ENCODE data around the gene MAGI1.
A peak's percentile ranks its signal among the peaks of the same experiment; 100 is the strongest.

The MAGI1 gene

DNA sequence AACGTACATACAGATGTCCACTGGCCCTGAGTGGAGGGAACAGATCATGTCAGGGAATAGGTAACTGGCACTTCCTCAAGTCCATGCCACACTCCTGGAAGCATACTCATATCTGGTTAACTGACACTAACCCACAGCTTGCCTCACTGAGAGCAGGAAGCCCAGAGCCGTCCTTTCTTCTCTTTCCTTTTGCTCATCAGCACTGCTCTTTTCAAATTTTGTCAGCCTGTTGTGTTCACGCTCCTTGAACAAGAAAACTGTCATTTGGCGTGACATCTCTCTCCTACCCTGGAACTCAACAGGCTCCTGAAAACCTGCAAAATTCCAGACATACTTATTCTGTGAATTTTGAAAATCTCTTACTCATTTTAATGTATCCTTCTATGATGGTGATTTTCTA lies 360.2 kb downstream of the MAGI1 start:
- no peak for ATAC-seq (replicated peaks)
- Mint-ChIP-seq H3K4me1 (no peaks in the 10 kb centered on the region), H3K9me3 (peaks cover 0 to 2% of the 10 kb centered on the region in 2 donors), H3K36me3 (no peaks in the 10 kb centered on the region), H3K4me3 (no peak overlapping the region), H3K27me3 (no peaks in the 10 kb centered on the region), H3K27ac (no peak overlapping the region)
- DNase-seq = no peak

DNA sequence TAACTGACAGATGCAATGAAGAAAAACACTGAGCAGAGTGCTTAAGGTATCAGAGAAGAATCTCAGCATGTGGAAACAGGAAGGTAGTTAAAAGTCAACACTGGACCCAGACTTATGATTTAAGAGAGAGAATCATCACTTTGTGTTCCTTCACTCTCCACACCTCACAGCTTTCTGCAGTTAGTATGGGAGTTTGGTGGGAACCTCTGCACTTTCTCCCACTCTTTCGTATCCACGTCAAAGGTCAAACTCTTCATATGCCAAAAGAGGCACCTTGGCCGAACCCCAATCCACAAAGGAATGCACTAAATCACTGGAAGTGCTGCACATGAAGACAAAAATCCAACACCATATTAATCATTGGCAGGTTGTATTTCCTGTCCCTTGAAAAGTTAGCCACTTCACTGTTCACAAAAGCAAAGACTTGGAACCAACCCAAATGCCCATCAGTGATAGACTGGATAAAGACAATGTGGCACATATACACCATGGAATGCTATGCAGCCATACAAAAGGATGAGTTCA lies 361.2 kb downstream of the MAGI1 start:
- H3K9me3 Mint-ChIP-seq = no peaks in the 10 kb centered on the region
- DNase-seq (no peak), ATAC-seq (replicated peaks) (no peak)
- H3K4me1 Mint-ChIP-seq = no peaks in the 10 kb centered on the region
- no peak overlapping the region for H3K27ac Mint-ChIP-seq
- no peaks in the 10 kb centered on the region for H3K36me3 Mint-ChIP-seq
- H3K4me3 Mint-ChIP-seq = no peak overlapping the region
- H3K27me3 Mint-ChIP-seq = no peaks in the 10 kb centered on the region

DNA sequence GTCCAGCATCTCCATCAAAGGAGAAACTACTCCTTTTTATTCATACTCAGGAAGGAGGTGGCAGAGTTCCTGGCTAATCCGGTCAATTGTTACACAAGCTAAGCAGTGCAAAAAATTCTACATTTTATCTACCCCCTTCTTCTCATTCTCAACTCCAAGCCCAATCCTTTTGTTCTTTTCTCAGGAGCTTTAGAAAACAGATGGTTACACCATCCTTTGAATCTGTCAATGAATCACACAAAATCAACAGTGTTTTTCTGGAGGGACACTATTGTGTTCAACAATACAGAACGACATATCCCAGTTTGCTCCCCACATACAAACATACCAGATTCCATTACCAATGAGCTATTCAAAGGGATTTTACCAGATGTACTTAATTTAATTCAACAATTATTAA lies 362.1 kb downstream of the MAGI1 start:
- H3K36me3 Mint-ChIP-seq = no peaks in the 10 kb centered on the region
- no peaks in the 10 kb centered on the region for H3K27me3 Mint-ChIP-seq
- DNase-seq (no peak), ATAC-seq (replicated peaks) (no peak)
- H3K4me3 Mint-ChIP-seq = no peak overlapping the region
- no peaks in the 10 kb centered on the region for H3K9me3 Mint-ChIP-seq
- no peak overlapping the region for H3K27ac Mint-ChIP-seq
- H3K4me1 Mint-ChIP-seq = no peaks in the 10 kb centered on the region

DNA sequence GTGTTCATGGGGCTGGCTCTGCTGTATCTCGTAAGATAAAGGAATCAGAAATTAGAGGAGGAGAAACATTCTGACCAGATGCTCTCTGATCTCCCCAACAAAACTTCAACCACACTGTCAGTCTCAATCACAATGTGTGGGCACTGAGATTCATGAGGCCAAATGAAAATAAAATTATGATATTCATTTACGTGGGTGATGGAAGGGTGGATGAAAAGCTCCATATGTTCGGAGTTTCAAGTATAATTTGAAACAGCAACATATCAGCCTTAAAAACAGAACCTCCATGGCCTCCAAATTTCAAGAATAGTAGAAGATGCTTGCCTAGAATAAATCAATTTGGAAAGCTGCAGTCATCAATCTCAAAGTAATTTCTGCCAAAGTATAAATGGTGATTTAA lies 363.7 kb downstream of the MAGI1 start:
- Mint-ChIP-seq H3K36me3 (no peaks in the 10 kb centered on the region), H3K27me3 (no peaks in the 10 kb centered on the region), H3K4me1 (no peaks in the 10 kb centered on the region), H3K27ac (no peak overlapping the region), H3K9me3 (no peaks in the 10 kb centered on the region), H3K4me3 (no peak overlapping the region)
- no peak for DNase-seq
- ATAC-seq (replicated peaks) = no peak

DNA sequence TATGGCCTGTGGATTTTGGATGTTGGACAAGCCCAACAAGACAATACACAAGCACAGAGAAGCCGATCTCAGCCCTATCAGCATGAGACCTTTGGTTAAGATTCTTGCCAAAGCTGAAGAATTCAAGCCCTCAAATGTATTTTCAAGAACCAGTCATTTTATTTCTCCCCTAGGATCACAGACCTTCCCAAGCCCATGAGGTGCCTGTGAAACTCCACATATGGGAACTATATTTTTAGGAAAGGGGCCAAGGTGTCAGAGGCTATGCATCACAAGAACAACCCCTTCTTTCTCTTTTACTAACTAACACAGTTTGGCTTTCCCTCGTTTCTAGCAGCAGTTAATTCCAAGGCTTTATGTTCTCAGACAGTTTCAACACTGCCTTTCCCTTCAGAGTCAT lies 364.5 kb downstream of the MAGI1 start:
- no peaks in the 10 kb centered on the region for H3K36me3 Mint-ChIP-seq
- H3K9me3 Mint-ChIP-seq = no peaks in the 10 kb centered on the region
- DNase-seq (no peak), ATAC-seq (replicated peaks) (no peak)
- H3K4me1 Mint-ChIP-seq = no peaks in the 10 kb centered on the region
- no peak overlapping the region for H3K27ac Mint-ChIP-seq
- no peaks in the 10 kb centered on the region for H3K27me3 Mint-ChIP-seq
- no peak overlapping the region for H3K4me3 Mint-ChIP-seq

DNA sequence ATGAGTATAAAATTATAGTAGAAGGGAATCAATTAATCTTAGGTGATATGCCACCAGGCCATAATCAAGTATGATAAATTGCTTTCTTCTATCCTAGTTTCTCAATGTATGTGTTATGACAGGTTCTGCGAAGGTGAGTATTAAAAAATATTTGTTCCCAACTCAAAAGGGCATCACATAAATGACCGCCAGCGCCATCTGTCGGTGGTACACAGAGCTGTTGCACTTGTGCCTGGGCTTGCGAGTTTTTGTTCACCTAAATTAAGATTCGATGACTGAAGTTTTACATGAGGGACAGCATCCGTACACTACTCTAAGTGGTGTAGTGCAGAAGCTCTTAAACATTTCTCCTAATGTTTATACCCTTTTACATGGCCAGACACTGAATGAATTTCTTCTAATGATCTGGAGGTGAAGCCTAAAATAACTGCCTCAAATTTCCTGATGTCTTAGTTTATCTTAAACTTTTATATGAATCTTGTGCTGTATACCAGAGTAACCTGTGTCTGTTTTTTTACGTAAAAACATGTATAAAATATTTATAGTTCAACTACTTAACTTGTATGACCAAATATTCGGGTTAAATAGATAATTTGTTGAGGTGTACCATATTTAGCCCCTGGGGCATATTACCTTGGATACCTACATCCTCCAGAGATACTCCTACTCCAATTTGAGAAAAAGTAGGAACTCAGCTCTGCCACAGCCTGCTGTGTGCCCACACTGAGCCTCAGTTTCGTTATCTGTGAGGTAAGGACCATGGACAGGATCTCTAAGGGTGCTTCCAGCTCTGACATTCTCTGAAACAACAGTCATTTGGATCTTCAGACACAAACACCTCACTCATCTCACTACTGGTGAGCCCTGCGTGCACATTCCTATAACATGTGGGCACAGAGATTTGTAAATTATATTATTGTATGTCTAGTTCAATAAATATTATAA lies 365.6 kb downstream of the MAGI1 start:
- Mint-ChIP-seq H3K36me3 (no peaks in the 10 kb centered on the region), H3K27ac (no peak overlapping the region), H3K9me3 (no peaks in the 10 kb centered on the region), H3K4me3 (no peak overlapping the region), H3K4me1 (no peaks in the 10 kb centered on the region), H3K27me3 (no peaks in the 10 kb centered on the region)
- no peak for ATAC-seq (replicated peaks)
- peak; percentile 1 for DNase-seq

DNA sequence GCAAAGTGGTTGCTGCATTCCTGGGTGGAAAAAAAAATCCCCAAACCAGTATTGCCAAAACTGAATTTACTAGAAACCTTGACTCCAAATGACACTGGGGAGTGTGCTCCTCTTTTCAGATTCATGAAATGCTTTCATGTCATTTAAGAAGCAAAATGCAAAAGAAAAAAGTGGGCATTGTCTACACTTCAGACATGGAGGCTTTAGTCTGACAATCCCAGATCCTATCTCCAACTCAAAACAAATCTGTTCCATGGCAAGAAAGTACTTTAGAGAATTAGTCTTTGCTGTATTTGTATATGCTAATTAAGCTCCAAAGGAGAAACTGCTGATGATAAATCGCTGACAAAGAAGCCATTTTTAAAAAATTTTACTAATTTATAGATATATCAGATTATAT lies 366.7 kb downstream of the MAGI1 start:
- H3K9me3 Mint-ChIP-seq = no peaks in the 10 kb centered on the region
- H3K36me3 Mint-ChIP-seq = no peaks in the 10 kb centered on the region
- no peaks in the 10 kb centered on the region for H3K27me3 Mint-ChIP-seq
- no peaks in the 10 kb centered on the region for H3K4me1 Mint-ChIP-seq
- no peak overlapping the region for H3K4me3 Mint-ChIP-seq
- H3K27ac Mint-ChIP-seq = no peak overlapping the region
- DNase-seq (no peak), ATAC-seq (replicated peaks) (no peak)

DNA sequence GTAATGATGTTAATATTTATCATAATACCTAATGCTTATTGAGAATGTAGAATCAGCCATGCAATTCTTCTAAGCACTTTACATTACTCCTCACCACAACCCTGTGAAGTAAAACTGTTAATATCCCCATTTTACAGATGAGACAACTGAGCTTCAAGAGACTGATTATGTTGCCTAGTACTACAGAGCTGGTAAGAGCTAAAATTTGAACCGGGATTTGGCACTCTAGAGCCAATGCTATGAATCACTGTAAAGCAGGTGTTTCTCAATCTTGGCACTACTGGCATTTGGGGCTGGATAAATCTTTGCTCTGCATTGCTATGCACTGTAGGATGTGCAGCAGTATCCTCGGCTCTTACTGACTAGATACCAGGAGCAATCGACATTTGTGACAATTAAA lies 367.7 kb downstream of the MAGI1 start:
- Mint-ChIP-seq H3K27ac (no peak overlapping the region), H3K4me3 (no peak overlapping the region), H3K27me3 (no peaks in the 10 kb centered on the region), H3K4me1 (no peaks in the 10 kb centered on the region), H3K9me3 (no peaks in the 10 kb centered on the region), H3K36me3 (no peaks in the 10 kb centered on the region)
- ATAC-seq (replicated peaks) (no peak), DNase-seq (no peak)

DNA sequence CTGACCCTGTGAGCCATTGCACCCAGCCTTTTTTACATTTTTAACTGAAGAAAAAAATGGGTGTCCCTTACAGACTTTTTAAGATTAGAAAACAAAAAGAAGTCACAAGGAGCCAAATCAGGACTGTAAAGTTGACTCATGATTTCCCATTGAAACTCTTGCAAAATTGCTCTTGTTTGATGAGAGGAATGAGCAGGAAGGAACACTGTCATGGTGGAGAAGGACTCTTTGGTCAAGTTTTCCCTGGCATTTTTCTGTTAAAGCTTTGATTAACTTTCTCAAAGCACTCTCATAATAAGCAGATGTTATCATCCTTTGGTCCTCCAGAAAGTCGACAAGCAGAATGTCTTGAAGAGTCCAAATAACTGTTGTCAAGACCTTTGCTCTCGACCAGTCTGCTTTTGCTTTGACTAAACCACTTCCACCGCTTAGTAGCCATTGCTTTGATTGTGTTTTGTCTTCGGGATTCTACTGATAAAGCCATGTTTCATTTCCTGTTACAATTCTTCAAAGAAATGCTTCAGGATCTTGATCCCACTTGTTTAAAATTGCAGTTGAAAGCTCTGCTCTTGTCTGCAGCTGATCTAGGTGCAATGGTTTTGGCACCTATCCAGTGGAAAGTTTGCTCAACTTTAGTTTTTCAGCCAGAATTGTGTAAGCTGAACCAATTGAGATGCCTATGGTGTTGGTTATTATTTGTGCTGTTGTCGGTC lies 369.4 kb downstream of the MAGI1 start:
- DNase-seq (no peak), ATAC-seq (replicated peaks) (no peak)
- no peak overlapping the region for H3K27ac Mint-ChIP-seq
- H3K27me3 Mint-ChIP-seq = no peaks in the 10 kb centered on the region
- no peaks in the 10 kb centered on the region for H3K36me3 Mint-ChIP-seq
- no peak overlapping the region for H3K4me3 Mint-ChIP-seq
- H3K9me3 Mint-ChIP-seq = no peaks in the 10 kb centered on the region
- H3K4me1 Mint-ChIP-seq = no peaks in the 10 kb centered on the region

DNA sequence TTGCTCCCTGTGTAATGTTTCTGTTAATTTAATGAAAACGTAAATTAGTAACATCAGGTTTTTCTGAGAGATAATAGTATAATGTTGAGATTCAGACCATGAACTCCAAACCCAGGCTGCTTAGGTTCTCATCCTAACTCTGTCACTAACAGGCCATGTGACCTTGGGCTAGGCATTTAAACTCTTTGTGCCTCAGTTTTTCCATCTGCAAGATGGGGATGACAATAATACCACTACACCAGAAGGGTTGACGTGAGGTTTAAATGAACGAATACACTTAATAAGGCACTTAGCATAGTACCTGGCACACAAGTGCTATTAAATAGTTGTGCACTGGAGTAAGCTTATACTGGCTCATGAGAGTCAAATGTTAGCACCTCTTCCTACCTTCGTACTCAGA lies 370.8 kb downstream of the MAGI1 start:
- Mint-ChIP-seq H3K36me3 (no peaks in the 10 kb centered on the region), H3K4me3 (no peak overlapping the region), H3K4me1 (no peaks in the 10 kb centered on the region), H3K27me3 (no peaks in the 10 kb centered on the region), H3K9me3 (no peaks in the 10 kb centered on the region), H3K27ac (no peak overlapping the region)
- ATAC-seq (replicated peaks) (no peak), DNase-seq (no peak)

DNA sequence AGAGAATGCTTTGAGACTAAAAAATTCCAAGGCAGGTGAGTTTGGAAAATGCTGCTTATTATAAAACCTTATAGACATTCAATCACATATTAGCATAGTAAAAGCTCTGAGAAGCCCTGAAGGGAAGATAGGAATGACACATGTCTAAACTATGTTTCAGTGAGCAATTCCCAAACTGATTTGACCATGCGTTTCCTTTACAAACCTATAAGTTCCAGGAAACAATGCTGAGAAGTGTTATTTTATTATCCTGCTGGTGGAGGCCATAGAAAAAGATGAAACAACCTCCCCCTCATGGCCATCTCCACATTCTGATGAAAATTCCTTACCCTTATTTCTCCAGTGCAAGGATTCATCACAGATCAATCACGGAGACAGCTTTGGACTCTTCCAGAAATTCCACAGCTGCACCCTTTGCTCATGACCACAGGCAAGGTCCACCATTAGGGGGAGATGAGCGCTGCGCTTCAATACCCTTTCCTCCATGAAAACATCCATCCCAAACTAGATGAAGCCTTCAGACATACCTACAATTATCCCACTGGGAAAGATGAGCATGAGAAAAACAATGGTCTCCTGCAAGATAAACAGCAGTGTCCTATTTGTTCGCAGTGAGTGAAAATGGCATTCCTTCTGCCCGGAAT lies 372.1 kb downstream of the MAGI1 start:
- Mint-ChIP-seq H3K27me3 (no peaks in the 10 kb centered on the region), H3K4me3 (no peak overlapping the region), H3K4me1 (no peaks in the 10 kb centered on the region), H3K27ac (no peak overlapping the region), H3K36me3 (no peaks in the 10 kb centered on the region), H3K9me3 (no peaks in the 10 kb centered on the region)
- DNase-seq = no peak
- ATAC-seq (replicated peaks) = no peak

DNA sequence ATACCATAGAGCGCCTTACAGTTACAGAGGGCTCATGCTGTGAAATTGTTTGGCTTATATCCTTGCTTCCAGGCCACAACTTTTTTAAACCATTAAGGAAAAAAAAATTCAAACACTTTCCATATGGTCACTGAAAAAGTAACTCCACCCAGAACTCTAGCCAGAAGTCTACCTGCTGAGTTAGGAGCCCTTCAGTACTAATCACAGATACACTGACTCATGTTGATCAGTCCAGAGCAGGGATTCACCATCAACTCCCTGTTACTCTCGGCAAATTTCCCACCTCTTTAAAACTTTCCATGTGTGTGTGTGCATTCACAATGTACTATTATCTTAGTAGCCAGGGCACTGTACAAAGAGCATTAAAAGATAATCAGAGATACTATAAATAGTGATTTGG lies 372.8 kb downstream of the MAGI1 start:
- DNase-seq = no peak
- Mint-ChIP-seq H3K36me3 (no peaks in the 10 kb centered on the region), H3K27ac (no peak overlapping the region), H3K9me3 (no peaks in the 10 kb centered on the region), H3K4me3 (no peak overlapping the region), H3K4me1 (no peaks in the 10 kb centered on the region), H3K27me3 (no peaks in the 10 kb centered on the region)
- ATAC-seq (replicated peaks) = no peak

DNA sequence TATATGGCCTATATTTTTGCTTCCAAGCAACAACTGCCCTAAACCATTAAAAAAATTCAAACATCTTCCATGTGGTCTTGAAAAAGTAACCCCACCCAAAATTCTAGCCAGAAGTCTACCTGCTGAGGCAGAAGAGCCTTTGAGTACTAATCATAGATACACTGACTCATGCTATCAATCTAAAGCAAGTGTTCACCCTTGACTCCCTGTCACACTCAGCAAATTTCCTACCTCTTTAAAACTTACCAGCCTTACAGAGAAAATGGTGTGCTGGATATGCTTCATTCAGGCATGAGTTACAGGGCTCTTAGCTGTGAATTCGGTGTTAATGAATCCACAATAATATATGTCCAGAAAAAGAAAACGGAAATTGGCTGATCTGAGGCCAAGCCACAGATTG lies 373.8 kb downstream of the MAGI1 start:
- H3K27ac Mint-ChIP-seq = no peak overlapping the region
- H3K9me3 Mint-ChIP-seq = no peaks in the 10 kb centered on the region
- no peak overlapping the region for H3K4me3 Mint-ChIP-seq
- H3K27me3 Mint-ChIP-seq = no peaks in the 10 kb centered on the region
- DNase-seq = no peak
- H3K4me1 Mint-ChIP-seq = no peaks in the 10 kb centered on the region
- no peak for ATAC-seq (replicated peaks)
- H3K36me3 Mint-ChIP-seq = no peaks in the 10 kb centered on the region

DNA sequence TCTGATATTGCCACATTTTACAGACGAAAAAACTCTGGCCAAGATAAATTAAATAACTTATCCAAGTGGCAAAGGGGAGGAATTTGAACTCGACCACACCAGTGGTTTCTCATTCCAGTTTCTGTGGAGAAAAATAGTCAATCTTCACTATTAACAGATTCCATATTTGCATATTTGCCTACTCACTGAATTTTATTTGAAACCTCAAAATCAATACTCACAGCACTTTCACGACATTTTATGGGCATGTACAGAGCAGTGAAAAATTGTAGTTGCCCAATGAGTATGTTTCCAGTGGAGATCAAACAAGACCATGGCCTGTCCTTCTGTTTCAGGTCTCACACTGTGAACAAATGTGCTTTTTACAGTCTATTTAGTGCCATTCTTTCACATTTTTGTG lies 374.3 kb downstream of the MAGI1 start:
- Mint-ChIP-seq H3K27ac (no peak overlapping the region), H3K4me3 (no peak overlapping the region), H3K36me3 (no peaks in the 10 kb centered on the region), H3K27me3 (no peaks in the 10 kb centered on the region), H3K4me1 (no peaks in the 10 kb centered on the region), H3K9me3 (no peaks in the 10 kb centered on the region)
- ATAC-seq (replicated peaks) = no peak
- DNase-seq = no peak

DNA sequence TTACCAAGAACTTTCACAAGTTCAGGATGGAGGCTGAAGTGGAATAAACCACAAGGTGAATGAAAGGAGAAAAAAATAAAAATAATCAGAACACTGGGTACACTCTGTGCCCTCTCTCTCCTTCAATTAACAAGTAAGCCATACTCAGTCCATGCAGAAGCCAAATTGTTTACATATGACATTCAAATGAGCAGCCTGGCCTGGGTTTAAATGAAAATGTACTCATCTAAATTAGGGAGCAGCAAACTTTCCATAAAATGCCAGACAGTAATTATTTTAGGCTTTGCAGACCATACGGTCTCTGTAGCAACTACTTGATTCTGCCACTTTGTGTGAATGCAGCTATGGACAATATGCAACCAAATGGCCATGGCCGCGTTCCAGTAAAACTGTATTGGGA lies 376.6 kb downstream of the MAGI1 start:
- Mint-ChIP-seq H3K4me3 (no peak overlapping the region), H3K27me3 (no peaks in the 10 kb centered on the region), H3K36me3 (no peaks in the 10 kb centered on the region), H3K9me3 (no peaks in the 10 kb centered on the region), H3K4me1 (no peaks in the 10 kb centered on the region), H3K27ac (no peak overlapping the region)
- ATAC-seq (replicated peaks) = no peak
- DNase-seq = no peak
